Thoracic aorta (tissue), 2 donors: ENCODE results near the gene CADM2. TPM values are rescaled to one million over a fixed set of nuclear protein-coding genes. Genes with fewer than 3 reads are reported as not detected.
"Not testable (repeated sequence)": the region's sequence is repeated elsewhere in the genome, so short reads cannot be mapped to it uniquely, and the experiment has no call there.

Experiments
- ATAC-seq: fragments of 150-250 bp; one replicate; pipeline ENCODE4 v1.8.0; 2017; ENCODE audit warnings: low read depth; ENCODE audit not compliant: insufficient number of reproducible peaks, low FRiP score
- DNase-seq: peaks from one replicate; pipeline ENCODE4 v3.0.0-alpha.2; 2020; ENCODE audit warnings: low spot score
- H3K27ac ChIP-seq, 2 donors: fragments of 200-600 bp; sonication (generic); 1 replicate in 1 of 2; 2 replicates in 1 of 2; pipeline ENCODE4 v1.5.1; 2016; ENCODE audit warnings: mild to moderate bottlenecking in 2 of 2, moderate library complexity in 2 of 2
- H3K27me3 ChIP-seq: fragments of 200-600 bp; sonication (generic); replicated peaks from 2 replicates; pipeline ENCODE4 v1.6.0; 2016; ENCODE audit warnings: mild to moderate bottlenecking; ENCODE audit not compliant: insufficient read depth
- H3K36me3 ChIP-seq: fragments of 200-600 bp; sonication (generic); one replicate; pipeline ENCODE4 v1.5.1; 2016
- H3K4me1 ChIP-seq, 2 donors: fragments of 200-600 bp; sonication (generic); 1 replicate in 1 of 2; 2 replicates in 1 of 2; pipeline versions ENCODE4 v1.5.1 to v1.6.0; 2016; ENCODE audit warnings: low read depth in 2 of 2, mild to moderate bottlenecking in 1 of 2; ENCODE audit not compliant: control insufficient read depth in 1 of 2
- H3K4me3 ChIP-seq: fragments of 200-600 bp; sonication (generic); 2 replicates; pipeline ENCODE4 v1.5.1; 2016; ENCODE audit warnings: mild to moderate bottlenecking
- H3K9me3 ChIP-seq: fragments of 200-600 bp; sonication (generic); 2 replicates; pipeline ENCODE4 v1.5.1; 2016
- total RNA-seq, 2 donors: library from RNA; depleted of rRNA; stranded (reverse); fragments of >200 nt; gene quantifications; one replicate each; pipeline versions ENCODE4 v1.1.0 to v1.2.3, GENCODE V29; 2016
- TF ChIP-seq, protein P1 (sequence below): fragments of 200-600 bp; sonication (generic); IDR thresholded peaks from one replicate; pipeline ENCODE4 v1.5.1; 2019; ENCODE audit warnings: antibody characterized with exemption

Gene CADM2
- total RNA-seq: 1 to 10 TPM in 1 of 2 donors, not detected in 1; 1.8 TPM

DNA sequence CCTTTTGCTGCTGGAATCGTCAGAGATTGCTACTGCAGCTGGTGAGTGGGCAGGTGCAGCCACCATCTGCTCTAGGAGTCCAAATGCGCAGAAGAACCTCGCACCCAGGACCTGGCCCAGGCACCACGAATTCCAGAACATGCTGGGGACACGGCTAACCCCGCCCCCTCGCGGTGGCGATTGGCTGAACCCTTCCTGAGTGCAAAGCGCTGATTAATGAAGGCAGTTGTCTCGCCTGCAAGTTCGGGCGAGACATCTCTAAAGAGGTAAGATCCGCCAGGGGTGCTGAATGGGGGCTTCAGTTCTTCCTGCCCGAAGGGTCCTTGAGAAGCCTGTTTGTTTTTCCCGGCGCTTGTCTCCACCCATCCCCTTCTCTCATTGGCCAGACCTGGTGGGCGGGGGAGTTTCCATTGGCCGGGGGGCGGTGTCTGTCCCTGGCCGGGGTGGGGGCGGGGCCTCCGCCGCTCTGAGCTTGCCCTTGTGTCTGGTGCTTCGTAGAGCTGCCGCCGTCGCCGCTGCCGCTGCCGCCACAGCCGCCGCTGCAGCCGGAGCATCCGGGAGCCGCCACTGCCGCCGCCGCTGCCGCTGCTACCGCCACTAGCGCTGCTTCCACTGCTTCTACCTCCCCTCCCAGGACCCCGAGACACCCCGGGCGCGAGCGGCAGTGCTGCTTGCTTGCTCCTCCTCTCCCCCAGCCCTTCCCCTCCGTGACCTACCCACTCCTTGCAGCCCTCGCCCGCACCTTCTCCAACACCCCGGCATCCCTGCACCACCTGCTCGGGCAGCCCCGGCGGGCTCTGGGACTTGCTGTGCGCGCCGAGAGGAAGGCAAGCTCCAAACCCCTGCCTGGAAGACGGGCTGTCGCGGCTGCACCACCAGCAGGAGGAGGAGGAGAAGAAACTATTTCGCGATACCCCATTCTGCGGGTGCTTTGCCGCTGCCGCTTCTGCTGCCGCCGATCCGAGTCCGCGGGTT is at the start of gene CADM2:
Gene CADM2, plus strand, starts transcription at position 495 of the 975 bp plus-strand sequence.
- peaks cover 12 to 17% of the 10 kb centered on the region in 2 donors for H3K4me1 ChIP-seq

DNA sequence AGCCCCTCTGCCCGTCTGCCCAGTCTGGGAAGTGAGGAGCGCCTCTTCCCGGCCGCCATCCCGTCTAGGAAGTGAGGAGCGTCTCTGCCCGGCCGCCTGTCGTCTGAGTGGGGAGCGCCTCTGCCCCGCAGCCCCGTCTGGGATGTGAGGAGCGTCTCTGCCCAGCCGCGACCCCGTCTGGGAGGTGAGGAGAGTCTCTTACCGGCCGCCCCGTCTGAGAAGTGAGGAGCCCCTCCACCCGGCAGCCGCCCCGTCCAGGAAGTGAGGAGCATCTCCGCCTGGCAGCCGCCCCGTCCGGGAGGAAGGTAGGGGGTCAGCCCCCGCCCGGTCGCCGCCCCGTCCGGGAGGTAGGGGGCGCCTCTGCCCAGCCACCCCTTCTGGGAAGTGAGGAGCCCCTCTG is 40.2 kb upstream of the CADM2 start:
- not testable (repeated sequence) for H3K27ac ChIP-seq, H3K27me3 ChIP-seq, DNase-seq, ATAC-seq, H3K4me1 ChIP-seq, H3K4me3 ChIP-seq, H3K36me3 ChIP-seq, H3K9me3 ChIP-seq

More for the DNA sequence above, at the start of gene CADM2:
- Histone ChIP-seq H3K27me3 (no peaks in the 10 kb centered on the region), H3K36me3 (no peaks in the 10 kb centered on the region), H3K4me3 (peak within 1 kb of the TSS; percentile 89), H3K27ac (no peak within 1 kb of the TSS), H3K9me3 (no peaks in the 10 kb centered on the region)
- DNase-seq (peak; percentile 65), ATAC-seq (peak; percentile 94)
- TF ChIP-seq, protein P1, sequence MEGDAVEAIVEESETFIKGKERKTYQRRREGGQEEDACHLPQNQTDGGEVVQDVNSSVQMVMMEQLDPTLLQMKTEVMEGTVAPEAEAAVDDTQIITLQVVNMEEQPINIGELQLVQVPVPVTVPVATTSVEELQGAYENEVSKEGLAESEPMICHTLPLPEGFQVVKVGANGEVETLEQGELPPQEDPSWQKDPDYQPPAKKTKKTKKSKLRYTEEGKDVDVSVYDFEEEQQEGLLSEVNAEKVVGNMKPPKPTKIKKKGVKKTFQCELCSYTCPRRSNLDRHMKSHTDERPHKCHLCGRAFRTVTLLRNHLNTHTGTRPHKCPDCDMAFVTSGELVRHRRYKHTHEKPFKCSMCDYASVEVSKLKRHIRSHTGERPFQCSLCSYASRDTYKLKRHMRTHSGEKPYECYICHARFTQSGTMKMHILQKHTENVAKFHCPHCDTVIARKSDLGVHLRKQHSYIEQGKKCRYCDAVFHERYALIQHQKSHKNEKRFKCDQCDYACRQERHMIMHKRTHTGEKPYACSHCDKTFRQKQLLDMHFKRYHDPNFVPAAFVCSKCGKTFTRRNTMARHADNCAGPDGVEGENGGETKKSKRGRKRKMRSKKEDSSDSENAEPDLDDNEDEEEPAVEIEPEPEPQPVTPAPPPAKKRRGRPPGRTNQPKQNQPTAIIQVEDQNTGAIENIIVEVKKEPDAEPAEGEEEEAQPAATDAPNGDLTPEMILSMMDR: peak; percentile 10

DNA sequence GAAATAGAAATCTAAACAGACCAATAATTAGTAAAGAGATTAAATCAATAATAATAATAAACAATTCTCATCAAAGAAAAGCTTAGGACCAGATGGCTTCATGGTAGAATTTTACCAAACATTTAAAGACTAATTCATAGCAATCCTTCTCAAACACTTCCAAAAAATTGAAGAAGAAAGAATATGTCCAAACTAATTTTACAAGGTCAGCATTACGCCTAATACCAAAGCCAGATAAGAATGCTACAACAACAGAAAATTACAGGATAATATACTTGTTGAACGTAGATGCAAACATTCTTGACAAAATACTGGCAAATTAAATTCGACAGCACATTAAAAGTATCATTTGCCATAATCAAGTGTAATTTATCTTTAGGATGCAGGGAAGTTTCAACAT is 36.1 kb upstream of the CADM2 start:
- DNase-seq: no peak
- Histone ChIP-seq H3K36me3 (no peaks in the 10 kb centered on the region), H3K9me3 (no peaks in the 10 kb centered on the region), H3K4me1 (no peaks in the 10 kb centered on the region), H3K4me3 (no peak overlapping the region), H3K27ac (no peak overlapping the region), H3K27me3 (no peaks in the 10 kb centered on the region)
- TF ChIP-seq, protein P1: no peak
- ATAC-seq: no peak

DNA sequence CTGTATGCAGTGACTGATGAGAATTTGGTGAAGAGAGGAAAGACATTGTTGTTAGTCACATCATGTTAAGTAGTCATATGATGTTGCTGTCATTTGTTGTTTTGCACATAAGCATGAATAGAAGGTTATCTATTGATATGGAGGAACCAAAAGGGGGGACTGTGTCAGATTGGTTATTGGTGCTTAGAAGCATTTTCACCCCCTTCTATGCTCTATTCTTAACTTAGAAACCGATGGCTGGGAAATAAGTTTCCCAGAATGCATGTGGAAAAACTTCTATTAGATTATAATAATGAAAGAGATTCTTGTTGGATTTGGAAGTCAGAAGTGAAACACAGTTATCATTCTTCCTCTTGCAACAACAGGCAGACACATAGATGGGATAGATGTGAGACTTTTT is 33.2 kb upstream of the CADM2 start:
- TF ChIP-seq, protein P1: no peak
- Histone ChIP-seq H3K27ac (no peak overlapping the region), H3K4me3 (no peak overlapping the region), H3K4me1 (no peaks in the 10 kb centered on the region), H3K36me3 (no peaks in the 10 kb centered on the region), H3K27me3 (no peaks in the 10 kb centered on the region), H3K9me3 (no peaks in the 10 kb centered on the region)
- ATAC-seq (no peak), DNase-seq (no peak)

DNA sequence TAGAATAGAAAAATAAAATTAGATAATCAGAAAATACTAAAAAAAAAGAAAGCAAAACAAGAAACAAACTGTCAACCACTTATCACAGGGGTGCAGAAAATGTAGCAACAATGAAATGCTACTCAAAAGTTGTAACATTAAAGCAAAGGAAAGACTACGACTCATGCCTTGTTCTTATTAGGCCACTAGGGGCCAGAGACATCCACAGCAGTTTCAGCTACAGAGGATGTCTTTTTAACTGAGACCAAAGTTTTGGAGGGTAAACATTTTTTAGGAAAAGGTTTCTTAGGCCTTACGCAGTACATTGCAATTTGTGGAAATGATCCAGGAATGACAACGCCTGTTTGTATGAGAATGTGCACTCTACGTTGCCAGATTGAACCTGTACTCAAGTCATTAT is 15.4 kb upstream of the CADM2 start:
- no peaks in the 10 kb centered on the region for H3K27me3 ChIP-seq
- H3K4me3 ChIP-seq: no peak overlapping the region
- no peaks in the 10 kb centered on the region for H3K4me1 ChIP-seq
- no peaks in the 10 kb centered on the region for H3K36me3 ChIP-seq
- H3K9me3 ChIP-seq: no peaks in the 10 kb centered on the region
- no peak overlapping the region for H3K27ac ChIP-seq
- ATAC-seq: no peak
- TF ChIP-seq, protein P1: no peak
- DNase-seq: no peak
